ENCODE data around the gene PACS2. TPM values are rescaled to one million over a fixed set of nuclear protein-coding genes. Genes with fewer than 3 reads are reported as not detected.
A peak's percentile ranks its signal among the peaks of the same experiment; 100 is the strongest.

Gene PACS2
- total and polyA plus RNA-seq, 2 experiments from 2014 or later: 41.1 to 54.5 TPM

DNA sequence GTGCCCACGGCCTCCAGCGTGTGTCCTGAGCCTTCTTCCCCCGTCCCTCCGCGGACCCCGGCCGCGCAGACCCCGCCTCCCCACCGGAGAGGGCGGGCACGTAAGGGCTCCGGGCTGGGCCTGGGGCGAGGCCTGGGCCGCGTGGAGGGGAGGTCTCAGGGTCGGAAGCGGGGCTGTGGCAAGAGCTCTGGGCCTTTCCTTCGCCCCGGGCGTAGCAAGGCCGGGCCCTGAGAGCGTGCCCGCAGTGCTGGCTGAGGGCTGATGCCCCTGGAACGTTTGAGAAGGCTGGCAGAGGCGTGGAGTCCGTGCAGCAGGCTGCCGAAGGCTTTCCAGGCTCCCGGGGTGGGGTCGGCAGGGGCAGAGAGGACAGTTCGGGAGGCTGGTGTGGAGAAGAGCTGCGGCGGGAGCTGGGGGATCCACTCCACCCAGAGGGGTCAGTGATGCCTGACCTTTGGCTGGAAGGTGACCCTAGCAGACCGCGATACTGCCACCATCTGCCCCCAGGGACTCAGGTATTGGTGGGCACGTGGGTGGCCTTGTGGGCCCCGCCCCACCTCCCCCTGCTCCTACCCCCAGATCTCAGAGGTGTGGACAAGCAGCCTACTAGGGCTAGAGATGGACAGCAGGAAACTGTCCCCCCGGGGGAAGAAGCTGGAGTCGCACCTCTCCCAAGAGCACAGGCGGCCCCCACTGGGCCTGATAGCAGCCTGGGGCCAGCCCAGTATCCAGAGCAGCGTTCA lies 84.3 kb downstream of the PACS2 start:
- Histone ChIP-seq H3K36me3 (replicated peaks; ENCODE audit: insufficient read depth, low read depth) (peaks cover 3% of the 10 kb centered on the region), H3K9me3 (ENCODE audit: low read depth) (no peaks in the 10 kb centered on the region), H3K27me3 (no peaks in the 10 kb centered on the region), H3K4me3 (peak overlapping the region; percentile 84), H2AFZ (peak overlapping the region; percentile 89), H4K20me1 (ENCODE audit: insufficient read depth, poor library complexity, severe bottlenecking) (no peaks in the 10 kb centered on the region), H3K4me2 (peak overlapping the region; percentile 99), H3K4me1 (ENCODE audit: insufficient read depth) (peaks cover 14% of the 10 kb centered on the region), H3K27ac (peak overlapping the region; percentile 80), H3K9me2 (replicated peaks; ENCODE audit: insufficient read depth) (no peaks in the 10 kb centered on the region), H3K79me2 (peaks cover 10% of the 10 kb centered on the region)
- TF ChIP-seq EZH2phosphoT487 (IDR thresholded peaks at IDR 0.05; ENCODE audit: low read depth, severe bottlenecking, unreplicated experiment) (no peak), CTCF (IDR thresholded peaks at IDR 0.05; ENCODE audit: poor library complexity) (no peak), EZH2 (IDR thresholded peaks at IDR 0.05; ENCODE audit: borderline replicate concordance) (no peak)
- DNase-seq (ENCODE audit: low spot score): peak; percentile 48
- 83% methylated on average over 22 of the region's 41 CpGs for WGBS (ENCODE audit: low lambda C conversion rate, missing lambda C conversion rate)

- Histone ChIP-seq H4K20me1 (ENCODE audit: insufficient read depth, poor library complexity, severe bottlenecking) (no peaks in the 10 kb centered on the region), H3K27ac (no peak overlapping the region), H3K4me3 (peak overlapping the region; percentile 84), H3K27me3 (no peaks in the 10 kb centered on the region), H2AFZ (no peak overlapping the region), H3K4me2 (peak overlapping the region; percentile 99), H3K79me2 (peaks cover 10% of the 10 kb centered on the region), H3K4me1 (ENCODE audit: insufficient read depth) (peaks cover 14% of the 10 kb centered on the region), H3K9me2 (replicated peaks; ENCODE audit: insufficient read depth) (no peaks in the 10 kb centered on the region), H3K9me3 (ENCODE audit: low read depth) (no peaks in the 10 kb centered on the region), H3K36me3 (replicated peaks; ENCODE audit: insufficient read depth, low read depth) (peaks cover 3% of the 10 kb centered on the region)
- TF ChIP-seq EZH2 (IDR thresholded peaks at IDR 0.05; ENCODE audit: borderline replicate concordance) (no peak), CTCF (IDR thresholded peaks at IDR 0.05; ENCODE audit: poor library complexity) (no peak), EZH2phosphoT487 (IDR thresholded peaks at IDR 0.05; ENCODE audit: low read depth, severe bottlenecking, unreplicated experiment) (no peak)
- 84% methylated on average over 7 of the region's 8 CpGs for WGBS (ENCODE audit: low lambda C conversion rate, missing lambda C conversion rate)
- DNase-seq (ENCODE audit: low spot score): no peak
These were observed 84.9 kb downstream of the PACS2 start for GRCh38 chr14:105399466-105399775.

- Histone ChIP-seq H3K4me2 (no peak overlapping the region), H2AFZ (no peak overlapping the region), H3K4me3 (no peak overlapping the region), H3K9me3 (ENCODE audit: low read depth) (no peaks in the 10 kb centered on the region), H3K9me2 (replicated peaks; ENCODE audit: insufficient read depth) (no peaks in the 10 kb centered on the region), H4K20me1 (ENCODE audit: insufficient read depth, poor library complexity, severe bottlenecking) (no peaks in the 10 kb centered on the region), H3K27ac (no peak overlapping the region), H3K36me3 (replicated peaks; ENCODE audit: insufficient read depth, low read depth) (peaks cover 3% of the 10 kb centered on the region), H3K4me1 (ENCODE audit: insufficient read depth) (peaks cover 14% of the 10 kb centered on the region), H3K79me2 (peaks cover 10% of the 10 kb centered on the region), H3K27me3 (no peaks in the 10 kb centered on the region)
- no peak for DNase-seq (ENCODE audit: low spot score)
- TF ChIP-seq EZH2 (IDR thresholded peaks at IDR 0.05; ENCODE audit: borderline replicate concordance) (no peak), EZH2phosphoT487 (IDR thresholded peaks at IDR 0.05; ENCODE audit: low read depth, severe bottlenecking, unreplicated experiment) (no peak), CTCF (IDR thresholded peaks at IDR 0.05; ENCODE audit: poor library complexity) (no peak)
- over 99% methylated on average over 9 of the region's 9 CpGs for WGBS (ENCODE audit: low lambda C conversion rate, missing lambda C conversion rate)
These were observed 85.5 kb downstream of the PACS2 start for GRCh38 chr14:105400016-105400415.
